GM18526 (cell line): ENCODE results near the gene ACOX1.

Experiments used
- POLR2A ChIP-seq: IDR thresholded peaks from 3 replicates; pipeline ENCODE4 v1.6.1; 2011; ENCODE audit not compliant: insufficient read length; ENCODE audit errors: extremely low read depth

ACOX1 gene

GRCh38 chr17:75976175-75976848 is 2.7 kb downstream of the ACOX1 start:
- no peak for TF ChIP-seq POLR2A

GRCh38 chr17:75975757-75976174 is 3.2 kb downstream of the ACOX1 start:
- TF ChIP-seq POLR2A, result no peak

- TF ChIP-seq POLR2A, result no peak
Observed at GRCh38 chr17:75970626-75971025, 8.3 kb downstream of the ACOX1 start.

- no peak for TF ChIP-seq POLR2A
Observed at GRCh38 chr17:75970011-75970523, 8.9 kb downstream of the ACOX1 start.

- no peak for TF ChIP-seq POLR2A
Observed at GRCh38 chr17:75965468-75965867, 13.5 kb downstream of the ACOX1 start.

- TF ChIP-seq POLR2A, result no peak
Observed at GRCh38 chr17:75959839-75960511, 19.0 kb downstream of the ACOX1 start.

GRCh38 chr17:75959051-75959838 is 19.7 kb downstream of the ACOX1 start:
- TF ChIP-seq POLR2A, result no peak

- TF ChIP-seq POLR2A, result no peak
Observed at GRCh38 chr17:75950855-75951554, 28.0 kb downstream of the ACOX1 start.

- TF ChIP-seq POLR2A, result no peak
Observed at GRCh38 chr17:75950421-75950820, 28.5 kb downstream of the ACOX1 start.

GRCh38 chr17:75945211-75945610 is 33.8 kb downstream of the ACOX1 start:
- TF ChIP-seq POLR2A, result no peak

GRCh38 chr17:75943491-75943890 is 35.5 kb downstream of the ACOX1 start:
- TF ChIP-seq POLR2A, result no peak

- no peak for TF ChIP-seq POLR2A
Observed at GRCh38 chr17:75942473-75942872, 36.5 kb downstream of the ACOX1 start.

- no peak for TF ChIP-seq POLR2A
Observed at GRCh38 chr17:75941442-75941819, 37.5 kb downstream of the ACOX1 start.

- TF ChIP-seq POLR2A, result peak; percentile 78
Observed at GRCh38 chr17:75940727-75941441, 38.1 kb downstream of the ACOX1 start, which contains the start of gene FBF1. Gene FBF1, minus strand, starts transcription at chr17:75941042. Its CDS starts 2,893 bp downstream, at chr17:75938149.
